ENCODE results near the gene RCOR1.

GRCh38 chr14:102593825-102594137 lies 1.3 kb downstream of the RCOR1 start:
- TF ChIP-seq CTCF (conservative IDR thresholded peaks at IDR 0.05; ENCODE audit: low read depth, low read length) (no peak), EZH2 (IDR thresholded peaks at IDR 0.05; ENCODE audit: borderline replicate concordance, low read depth, low read length, poor library complexity, severe bottlenecking) (no peak)
